Keratinocyte (primary cell): ENCODE data around the gene CLSTN2. TPM values are rescaled to one million over a fixed set of nuclear protein-coding genes. Genes with fewer than 3 reads are reported as not detected.

Experiments used
- DNase-seq: peaks from one replicate; pipeline ENCODE4 v3.0.0-alpha.2; 2011; ENCODE audit warnings: low read depth, missing footprints, low spot score
- FAIRE-seq: peaks from 2 replicates; lab custom pipeline; 2011; peaks lifted over from hg19 to GRCh38; lab: Jason Lieb, UNC
- H2AFZ ChIP-seq: 2 replicates; pipeline ENCODE4 v1.6.0; 2012; ENCODE audit warnings: low read length, control low read depth, inconsistent platforms; ENCODE audit not compliant: control insufficient read depth
- H3K27ac ChIP-seq: 2 replicates; pipeline ENCODE4 v1.5.1; 2011; ENCODE audit warnings: low read length; ENCODE audit not compliant: control insufficient read depth, insufficient read depth
- H3K27me3 ChIP-seq: 3 replicates; pipeline ENCODE4 v1.6.0; 2011; ENCODE audit warnings: low read length; ENCODE audit not compliant: control insufficient read depth, insufficient read depth; ENCODE audit errors: extremely low read depth
- H3K36me3 ChIP-seq, 2 experiments: 2 replicates in 1 of 2; 3 replicates in 1 of 2; pipeline ENCODE4 v1.5.1; 2011; ENCODE audit warnings: low read length in 2 of 2, mild to moderate bottlenecking in 1 of 2; ENCODE audit not compliant: control insufficient read depth in 2 of 2, insufficient read depth in 2 of 2; ENCODE audit errors: extremely low read depth in 1 of 2
- H3K4me1 ChIP-seq: 3 replicates; pipeline ENCODE4 v1.5.1; 2011; ENCODE audit warnings: low read length; ENCODE audit not compliant: control insufficient read depth, insufficient read depth; ENCODE audit errors: extremely low read depth
- H3K4me2 ChIP-seq: 3 replicates; pipeline ENCODE4 v1.6.0; 2011; ENCODE audit warnings: low read depth, low read length; ENCODE audit not compliant: control insufficient read depth, insufficient read depth; ENCODE audit errors: extremely low read depth
- H3K4me3 ChIP-seq, 3 experiments: fragments of 200-600 bp in 1 of 3; sonication (generic) in 1 of 3; 2 replicates in 2 of 3; 3 replicates in 1 of 3; pipeline ENCODE4 v1.5.1; 2011 to 2016; ENCODE audit warnings: low read length in 3 of 3, mild to moderate bottlenecking in 3 of 3, control low read depth in 2 of 3, inconsistent platforms in 1 of 3, low read depth in 1 of 3, mixed read lengths in 1 of 3, mixed run types in 1 of 3, moderate library complexity in 1 of 3; ENCODE audit not compliant: control insufficient read depth in 2 of 3, insufficient read depth in 2 of 3; ENCODE audit errors: extremely low read depth in 1 of 3
- H3K79me2 ChIP-seq: 2 replicates; pipeline ENCODE4 v1.6.0; 2012; ENCODE audit warnings: low read length; ENCODE audit not compliant: control insufficient read depth, insufficient read depth
- H3K9ac ChIP-seq: 3 replicates; pipeline ENCODE4 v1.6.0; 2011; ENCODE audit warnings: low read length; ENCODE audit not compliant: control insufficient read depth, insufficient read depth; ENCODE audit errors: extremely low read depth
- H3K9me1 ChIP-seq: 3 replicates; pipeline ENCODE4 v1.6.0; 2011; ENCODE audit warnings: low read length; ENCODE audit not compliant: control insufficient read depth, insufficient read depth; ENCODE audit errors: extremely low read depth
- H3K9me3 ChIP-seq: 2 replicates; pipeline ENCODE4 v1.5.1; 2012; ENCODE audit warnings: low read depth, low read length; ENCODE audit not compliant: control insufficient read depth
- H4K20me1 ChIP-seq: 3 replicates; pipeline ENCODE4 v1.6.0; 2011; ENCODE audit warnings: low read length; ENCODE audit not compliant: control insufficient read depth, insufficient read depth; ENCODE audit errors: extremely low read depth
- CTCF ChIP-seq, 3 experiments: IDR thresholded peaks in 1 of 3; conservative IDR thresholded peaks in 1 of 3; optimal IDR thresholded peaks in 1 of 3; 2 replicates in 2 of 3; 3 replicates in 1 of 3; pipeline versions ENCODE3 to v1.5.1; 2011; ENCODE audit warnings: low read length in 3 of 3, mild to moderate bottlenecking in 3 of 3, moderate library complexity in 2 of 3, control low read depth in 1 of 3, inconsistent platforms in 1 of 3; ENCODE audit not compliant: insufficient read depth in 2 of 3; ENCODE audit errors: extremely low read depth in 1 of 3
- EZH2 ChIP-seq: IDR thresholded peaks from one replicate; pipeline ENCODE4 v1.6.1; 2012; ENCODE audit warnings: inconsistent platforms, mild to moderate bottlenecking, low read length, moderate library complexity
- dilution Hi-C: fragments of 300-500 bp; cut with MboI; formaldehyde crosslinking; loops from one replicate; pipeline ENCODE4 v1.7.0; 2020; ENCODE audit warnings: low sequenced_read_pairs; ENCODE audit not compliant: extremely low pct_ligation_motif_present
- polyA plus RNA-seq, 5 experiments: library from polyadenylated mRNA; depleted of rRNA in 3 of 5; stranded (reverse) in 3 of 5; stranded (forward) in 1 of 5; unstranded in 1 of 5; fragments of >200 nt; gene quantifications; 1 replicate in 1 of 5; 2 replicates in 3 of 5; 3 replicates in 1 of 5; pipeline versions ENCODE4 v1.2.1 to v1.2.3, GENCODE V29; 2011 to 2012; ENCODE audit warnings: missing spikeins in 2 of 5, low read depth in 1 of 5, low replicate concordance in 1 of 5

CLSTN2 gene
- polyA plus RNA-seq, 1 donor (not counting 4 experiments of a cell fraction or from before 2014, with no cell fraction given), result 0.09 TPM

GRCh38 chr3:140338916-140339315 is 403.9 kb downstream of the CLSTN2 start:
- no peaks in the 10 kb centered on the region for H4K20me1 ChIP-seq
- peaks cover 3% of the 10 kb centered on the region for H3K4me1 ChIP-seq
- dilution Hi-C loops, result no loop called here
- no peak overlapping the region for H3K9ac ChIP-seq
- no peaks in the 10 kb centered on the region for H3K9me3 ChIP-seq
- DNase-seq (no peak), FAIRE-seq (no peak)
- no peaks in the 10 kb centered on the region for H3K36me3 ChIP-seq
- no peak overlapping the region for H3K4me3 ChIP-seq
- TF ChIP-seq EZH2 (no peak), CTCF (optimal IDR thresholded peaks at IDR 0.05 in 1 of 3, IDR thresholded peaks at IDR 0.05 in 1 of 3, conservative IDR thresholded peaks at IDR 0.05 in 1 of 3; ENCODE audit: extremely low read depth in 1 of 3, insufficient read depth in 2 of 3, low read length in 3 of 3) (no peak)
- H3K27ac ChIP-seq, result no peak overlapping the region
- H3K9me1 ChIP-seq, result no peaks in the 10 kb centered on the region
- H3K79me2 ChIP-seq, result no peaks in the 10 kb centered on the region
- no peak overlapping the region for H3K4me2 ChIP-seq
- H2AFZ ChIP-seq, result no peak overlapping the region
- peaks cover 5% of the 10 kb centered on the region for H3K27me3 ChIP-seq

DNA sequence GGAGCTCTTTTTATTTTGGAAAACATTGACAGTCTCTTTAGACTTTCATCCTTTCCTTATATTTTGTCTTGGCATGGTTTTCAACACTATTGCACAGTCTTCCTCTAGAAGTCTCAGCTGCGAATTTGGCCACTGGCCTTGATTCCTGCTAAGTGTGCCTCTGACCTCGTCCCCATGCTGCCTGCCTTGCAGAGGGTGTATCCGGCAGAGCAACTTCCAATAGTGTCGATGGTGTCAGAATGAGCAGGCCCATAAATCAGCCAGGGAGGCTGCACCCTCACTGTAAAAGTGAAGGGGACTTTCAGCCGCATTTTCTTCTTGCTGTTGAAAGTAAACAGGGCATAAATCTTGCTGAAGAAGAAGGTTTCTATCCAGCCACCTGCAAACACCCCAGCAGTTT is 406.2 kb downstream of the CLSTN2 start:
- Histone ChIP-seq H3K79me2 (no peaks in the 10 kb centered on the region), H3K4me3 (no peak overlapping the region), H3K9ac (no peak overlapping the region), H2AFZ (no peak overlapping the region), H3K4me1 (peaks cover 10% of the 10 kb centered on the region), H4K20me1 (no peaks in the 10 kb centered on the region), H3K36me3 (no peaks in the 10 kb centered on the region), H3K4me2 (no peak overlapping the region), H3K27me3 (no peaks in the 10 kb centered on the region), H3K9me3 (no peaks in the 10 kb centered on the region), H3K9me1 (no peaks in the 10 kb centered on the region), H3K27ac (no peak overlapping the region)
- TF ChIP-seq EZH2 (no peak), CTCF (optimal IDR thresholded peaks at IDR 0.05 in 1 of 3, IDR thresholded peaks at IDR 0.05 in 1 of 3, conservative IDR thresholded peaks at IDR 0.05 in 1 of 3; ENCODE audit: extremely low read depth in 1 of 3, insufficient read depth in 2 of 3, low read length in 3 of 3) (no peak)
- dilution Hi-C loops, result no loop called here
- DNase-seq (no peak), FAIRE-seq (no peak)
